ENCODE data around the gene PSORS1C1. TPM values are rescaled to one million over a fixed set of nuclear protein-coding genes. Genes with fewer than 3 reads are reported as not detected.

Gene PSORS1C1
- total RNA-seq, 1 experiment from 2014 or later: 0.48 TPM

DNA sequence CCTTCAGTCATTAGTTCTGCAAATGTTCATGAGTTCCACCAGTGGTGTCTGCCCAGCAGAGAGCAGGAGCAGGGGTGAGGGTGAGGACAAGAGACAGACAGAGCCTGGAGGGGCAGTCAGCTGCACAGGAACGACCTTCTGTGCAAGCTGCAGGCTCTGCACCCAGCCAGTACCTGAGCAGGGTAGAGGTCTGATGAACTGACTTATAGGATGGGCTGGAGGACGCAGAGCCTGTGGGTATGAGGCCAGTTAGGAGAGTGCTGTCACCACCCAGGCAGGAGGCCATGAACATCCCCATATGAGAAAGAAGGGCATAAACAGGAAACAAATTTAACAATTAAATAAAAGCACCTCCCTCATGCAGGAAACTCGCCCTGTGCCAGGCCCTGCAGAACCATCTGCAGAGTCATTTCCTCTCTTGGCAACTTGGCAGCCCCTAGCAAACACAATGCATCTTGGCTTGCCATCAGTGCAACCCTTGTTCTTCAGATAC lies 20.2 kb upstream of the PSORS1C1 start:
- no peak overlapping the region for H3K23ac ChIP-seq (ENCODE audit: insufficient read length, low read depth, low read length)
- H4K20me1 ChIP-seq (ENCODE audit: control insufficient read depth, insufficient read depth, insufficient read length): no peaks in the 10 kb centered on the region
- H2BK5ac ChIP-seq (ENCODE audit: insufficient read length, low read length): no peak overlapping the region
- no peaks in the 10 kb centered on the region for H3K9me3 ChIP-seq (ENCODE audit: control insufficient read depth, low read depth, low read length)
- no peaks in the 10 kb centered on the region for H3K79me1 ChIP-seq (ENCODE audit: insufficient read depth, low read depth, low read length, poor library complexity, severe bottlenecking)
- Mint-ChIP-seq H3K27ac (no peak overlapping the region; a peak in 1 of 7 replicates), H3K4me3 (no peak overlapping the region), H3K27me3 (ENCODE audit: low read depth) (no peaks in the 10 kb centered on the region; the same call in 1 of the 2 replicates), H3K36me3 (ENCODE audit: insufficient read depth in 1 of 3, low read depth in 3 of 3) (no peaks in the 10 kb centered on the region), H3K4me1 (peaks cover 16 to 21% of the 10 kb centered on the region in 2 experiments), H3K9me3 (no peaks in the 10 kb centered on the region)
- H3K9ac ChIP-seq (ENCODE audit: extremely low read depth, insufficient read length, low read length): no peak overlapping the region
- no peak overlapping the region for H3K27ac ChIP-seq (ENCODE audit: insufficient read length, low read depth, low read length)
- no peak for DNase-seq
- H3K18ac ChIP-seq (ENCODE audit: insufficient read length, low read depth, low read length): no peak overlapping the region
- no peaks in the 10 kb centered on the region for H3K27me3 ChIP-seq (ENCODE audit: insufficient read depth, low read length)
- no peak overlapping the region for H4K8ac ChIP-seq (replicated peaks; ENCODE audit: insufficient read length, low read depth, low read length)
- no peak overlapping the region for H2AFZ ChIP-seq (ENCODE audit: low read length)
- H2BK120ac ChIP-seq (ENCODE audit: low read depth, low read length, poor library complexity, severe bottlenecking): no peak overlapping the region
- no peak overlapping the region for H3K4me2 ChIP-seq (ENCODE audit: insufficient read depth, insufficient read length, low read length)
- no peak overlapping the region for H2AK5ac ChIP-seq (ENCODE audit: insufficient read length, low read length)
- H2BK15ac ChIP-seq (ENCODE audit: low read depth, low read length): no peak overlapping the region
- H2BK20ac ChIP-seq (ENCODE audit: low read depth, low read length, poor library complexity, severe bottlenecking): no peak overlapping the region
- H3K79me2 ChIP-seq (ENCODE audit: insufficient read depth, low read length): no peaks in the 10 kb centered on the region
- H2BK12ac ChIP-seq (ENCODE audit: insufficient read length, low read depth, low read length): no peak overlapping the region
- no peak overlapping the region for H3T11ph ChIP-seq (ENCODE audit: low read length)
- no peak overlapping the region for H3K56ac ChIP-seq (ENCODE audit: insufficient read length, low read depth, low read length)
- H4K5ac ChIP-seq (ENCODE audit: insufficient read length, low read depth, low read length): no peak overlapping the region
- no peak overlapping the region for H3K14ac ChIP-seq (ENCODE audit: insufficient read depth, low read length)
- H3K4ac ChIP-seq (ENCODE audit: low read depth, low read length): no peak overlapping the region
- TF ChIP-seq, protein P1, sequence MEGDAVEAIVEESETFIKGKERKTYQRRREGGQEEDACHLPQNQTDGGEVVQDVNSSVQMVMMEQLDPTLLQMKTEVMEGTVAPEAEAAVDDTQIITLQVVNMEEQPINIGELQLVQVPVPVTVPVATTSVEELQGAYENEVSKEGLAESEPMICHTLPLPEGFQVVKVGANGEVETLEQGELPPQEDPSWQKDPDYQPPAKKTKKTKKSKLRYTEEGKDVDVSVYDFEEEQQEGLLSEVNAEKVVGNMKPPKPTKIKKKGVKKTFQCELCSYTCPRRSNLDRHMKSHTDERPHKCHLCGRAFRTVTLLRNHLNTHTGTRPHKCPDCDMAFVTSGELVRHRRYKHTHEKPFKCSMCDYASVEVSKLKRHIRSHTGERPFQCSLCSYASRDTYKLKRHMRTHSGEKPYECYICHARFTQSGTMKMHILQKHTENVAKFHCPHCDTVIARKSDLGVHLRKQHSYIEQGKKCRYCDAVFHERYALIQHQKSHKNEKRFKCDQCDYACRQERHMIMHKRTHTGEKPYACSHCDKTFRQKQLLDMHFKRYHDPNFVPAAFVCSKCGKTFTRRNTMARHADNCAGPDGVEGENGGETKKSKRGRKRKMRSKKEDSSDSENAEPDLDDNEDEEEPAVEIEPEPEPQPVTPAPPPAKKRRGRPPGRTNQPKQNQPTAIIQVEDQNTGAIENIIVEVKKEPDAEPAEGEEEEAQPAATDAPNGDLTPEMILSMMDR (conservative IDR thresholded peaks at IDR 0.05): no peak
- H4K91ac ChIP-seq (ENCODE audit: insufficient read length, low read depth, low read length): no peak overlapping the region
- H3K4me1 ChIP-seq (ENCODE audit: insufficient read depth, low read length): peaks cover 2% of the 10 kb centered on the region; the same call in 1 of the 2 replicates
- WGBS (ENCODE audit: extremely low coverage, insufficient read length, low lambda C conversion rate): no CpG with 5 or more reads among the region's 3 CpGs
- H3K23me2 ChIP-seq (ENCODE audit: insufficient read length, low read depth, low read length, poor library complexity, severe bottlenecking): no peaks in the 10 kb centered on the region
